ENCODE data around the gene RUFY4.

Gene RUFY4, protein sequence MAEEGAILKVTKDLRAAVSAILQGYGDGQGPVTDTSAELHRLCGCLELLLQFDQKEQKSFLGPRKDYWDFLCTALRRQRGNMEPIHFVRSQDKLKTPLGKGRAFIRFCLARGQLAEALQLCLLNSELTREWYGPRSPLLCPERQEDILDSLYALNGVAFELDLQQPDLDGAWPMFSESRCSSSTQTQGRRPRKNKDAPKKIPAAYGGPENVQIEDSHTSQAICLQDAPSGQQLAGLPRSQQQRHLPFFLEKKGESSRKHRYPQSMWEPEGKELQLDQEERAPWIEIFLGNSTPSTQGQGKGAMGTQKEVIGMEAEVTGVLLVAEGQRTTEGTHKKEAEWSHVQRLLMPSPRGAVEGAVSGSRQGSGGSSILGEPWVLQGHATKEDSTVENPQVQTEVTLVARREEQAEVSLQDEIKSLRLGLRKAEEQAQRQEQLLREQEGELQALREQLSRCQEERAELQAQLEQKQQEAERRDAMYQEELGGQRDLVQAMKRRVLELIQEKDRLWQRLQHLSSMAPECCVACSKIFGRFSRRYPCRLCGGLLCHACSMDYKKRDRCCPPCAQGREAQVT

DNA sequence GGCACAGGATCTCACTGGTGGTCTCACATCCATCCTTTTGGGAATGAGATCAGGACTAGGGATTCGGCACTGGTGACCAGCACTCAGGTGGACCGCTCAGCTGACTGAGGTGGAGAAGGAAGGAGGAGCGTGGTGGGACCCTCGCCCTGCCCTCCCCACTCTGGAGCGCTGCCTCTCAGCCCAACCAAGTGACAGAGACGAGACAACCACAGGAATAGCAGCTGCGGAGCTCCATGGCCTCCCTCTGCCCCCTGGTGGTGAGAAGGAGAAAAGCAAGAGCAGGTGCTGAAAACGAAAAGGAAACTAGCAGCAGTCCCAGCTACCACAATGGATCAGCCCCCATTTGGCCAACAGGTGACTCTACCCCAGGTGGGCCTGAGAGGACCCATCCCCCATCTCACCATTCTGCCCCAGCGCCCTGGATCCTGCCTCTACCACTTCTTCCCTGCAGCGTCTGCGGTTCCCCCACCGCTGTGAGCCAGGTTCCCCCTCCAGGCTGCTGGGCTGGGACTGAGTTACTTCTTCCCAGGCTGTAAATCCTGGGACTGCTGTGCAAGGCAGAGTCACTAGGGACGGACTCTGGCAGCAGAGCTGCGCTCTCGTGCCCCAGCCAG is at the start of gene RUFY4:
RUFY4 (plus strand) TSS at position 533 of the 614 bp plus-strand sequence. CDS start 1,353 bp downstream, outside the sequence.
- peak; percentile 35 for DNase-seq

DNA sequence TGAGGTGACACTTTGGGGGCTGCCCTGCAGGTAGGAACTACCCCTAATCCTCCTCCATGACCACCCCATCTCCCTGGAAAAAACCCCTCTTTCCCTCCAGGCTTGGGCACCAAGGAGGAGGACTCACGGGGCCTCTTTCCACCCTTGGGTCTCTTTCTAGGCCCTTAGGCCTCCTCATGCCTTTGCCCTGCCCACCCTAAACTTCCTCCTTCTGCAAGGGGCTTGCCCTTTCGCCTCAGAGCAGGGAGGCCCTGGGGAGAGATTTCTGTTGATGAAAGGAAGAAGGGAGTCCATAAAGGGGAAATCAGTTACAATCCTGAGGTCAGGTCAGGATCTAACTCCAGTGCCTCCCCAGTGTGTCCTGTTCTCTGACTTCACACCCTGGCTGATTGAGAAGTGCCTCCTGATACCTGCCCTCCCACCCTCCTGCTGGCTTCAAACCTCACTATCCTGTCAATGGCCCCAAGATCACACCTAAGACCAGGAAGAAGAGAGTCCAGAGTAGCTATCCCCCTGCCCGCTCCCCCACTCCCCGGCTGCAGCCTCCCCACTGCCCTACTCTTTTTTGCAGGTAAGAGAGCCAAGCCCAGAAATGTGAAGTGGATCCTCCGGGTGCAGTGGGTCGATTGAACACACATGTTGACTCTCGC is 49.5 kb upstream of the RUFY4 start:
- no peak for DNase-seq

DNA sequence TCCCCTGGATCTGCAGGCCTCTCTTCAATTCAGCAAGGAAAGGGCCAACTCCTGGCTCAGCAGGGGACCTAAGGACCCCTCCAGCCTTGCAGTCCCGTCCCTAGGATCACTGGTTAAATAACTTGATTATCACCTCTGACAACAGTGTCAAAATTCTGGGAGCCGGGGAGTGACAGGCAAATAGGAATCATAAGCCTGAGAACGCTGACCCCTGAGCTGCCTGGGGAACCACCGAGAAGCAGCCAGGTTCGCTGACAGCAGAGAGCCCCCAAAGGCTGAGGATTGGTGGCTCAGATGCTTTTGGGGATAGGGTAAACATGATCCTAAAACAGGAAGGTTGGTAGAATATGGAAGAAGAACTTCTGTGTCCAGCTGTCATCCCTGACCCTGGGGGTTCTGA is 48.8 kb upstream of the RUFY4 start:
- no peak for DNase-seq

DNA sequence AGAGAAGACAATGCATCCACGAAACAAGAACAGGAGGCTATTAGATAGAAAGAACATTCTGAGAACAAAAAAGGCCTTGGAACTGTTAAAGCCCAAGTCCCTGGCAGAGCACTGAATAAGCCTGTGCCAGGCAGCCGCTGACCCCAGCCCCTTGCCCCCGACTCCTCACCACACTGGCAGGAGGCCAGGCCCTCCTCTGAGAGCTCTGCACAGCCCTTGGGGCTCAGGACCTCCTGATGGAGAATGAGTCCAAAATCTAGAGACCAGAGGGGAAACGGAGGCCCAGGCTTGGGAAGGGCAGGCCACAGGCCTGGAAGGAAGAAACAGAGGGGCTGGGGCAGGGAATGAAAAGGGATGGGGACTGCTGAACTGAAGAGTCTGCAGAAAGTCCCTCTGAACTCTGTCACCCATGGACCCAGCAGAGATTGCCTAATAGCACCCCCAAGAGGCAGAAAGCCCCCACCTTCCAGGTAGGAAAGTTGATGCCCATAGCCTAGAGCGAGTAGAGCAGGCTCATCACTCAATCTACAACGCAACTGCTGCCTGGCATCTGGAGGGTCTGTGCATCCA is 48.0 kb upstream of the RUFY4 start:
- DNase-seq: no peak

DNA sequence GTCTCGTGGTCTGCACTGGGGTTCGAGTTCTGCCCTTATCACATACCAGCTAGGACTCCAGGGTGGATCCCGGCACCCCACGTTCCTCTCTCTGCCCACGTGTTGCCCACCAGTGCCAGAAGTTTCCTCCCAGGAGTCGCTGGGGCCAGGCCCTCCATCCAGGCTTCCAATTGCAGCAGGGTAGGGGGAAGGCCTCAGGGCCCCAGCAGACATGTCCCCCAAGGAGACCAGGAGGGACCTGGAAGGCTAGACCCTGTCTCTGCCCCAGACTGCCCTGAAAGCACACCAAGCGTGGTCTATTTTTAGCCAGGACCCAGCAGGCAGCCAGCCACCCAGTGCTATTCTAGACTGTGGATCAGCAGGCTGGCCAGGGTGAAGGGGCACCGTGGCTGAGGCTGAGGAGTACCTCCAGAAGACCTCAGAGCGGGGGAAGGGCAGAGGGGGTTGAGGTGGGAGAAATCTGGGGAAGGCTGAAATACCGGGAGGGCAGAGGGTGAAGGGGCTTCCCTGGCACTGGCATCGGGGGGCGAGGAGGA is 47.4 kb upstream of the RUFY4 start:
- DNase-seq: no peak

DNA sequence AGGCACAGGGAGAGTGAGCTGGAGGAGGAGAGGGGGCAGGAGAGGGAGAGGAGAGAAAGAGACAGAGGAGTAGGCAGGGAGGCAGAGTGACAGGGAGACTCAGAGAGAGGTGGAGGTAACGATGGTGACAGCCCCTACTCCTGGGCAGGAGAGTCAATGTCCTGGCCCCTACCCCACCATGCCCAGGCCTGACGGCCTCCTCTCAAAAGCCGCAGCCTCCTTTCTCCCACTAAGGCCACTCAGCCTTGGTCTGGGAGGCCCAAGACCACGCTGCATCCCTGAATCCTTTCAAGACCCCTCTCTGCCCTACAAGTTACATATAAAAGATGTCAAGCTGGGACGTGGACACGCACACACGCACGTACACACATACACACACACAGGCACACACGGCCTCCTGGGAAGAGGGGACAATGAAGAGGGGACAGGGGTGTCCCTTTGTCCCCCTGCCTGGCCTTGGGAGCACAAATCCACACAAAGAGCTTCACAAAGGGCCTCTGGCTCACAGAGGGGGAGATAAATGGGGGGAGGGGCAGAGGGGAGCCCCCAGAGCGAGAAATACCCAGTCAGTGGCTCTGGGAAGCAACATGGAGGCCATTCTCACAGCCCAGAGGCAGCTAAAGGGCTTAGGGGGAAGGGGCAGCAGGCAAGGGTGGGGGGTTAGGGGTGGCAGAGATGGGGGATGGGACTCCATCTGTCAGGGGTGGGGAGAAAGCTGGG is 46.8 kb upstream of the RUFY4 start:
- no peak for DNase-seq

DNA sequence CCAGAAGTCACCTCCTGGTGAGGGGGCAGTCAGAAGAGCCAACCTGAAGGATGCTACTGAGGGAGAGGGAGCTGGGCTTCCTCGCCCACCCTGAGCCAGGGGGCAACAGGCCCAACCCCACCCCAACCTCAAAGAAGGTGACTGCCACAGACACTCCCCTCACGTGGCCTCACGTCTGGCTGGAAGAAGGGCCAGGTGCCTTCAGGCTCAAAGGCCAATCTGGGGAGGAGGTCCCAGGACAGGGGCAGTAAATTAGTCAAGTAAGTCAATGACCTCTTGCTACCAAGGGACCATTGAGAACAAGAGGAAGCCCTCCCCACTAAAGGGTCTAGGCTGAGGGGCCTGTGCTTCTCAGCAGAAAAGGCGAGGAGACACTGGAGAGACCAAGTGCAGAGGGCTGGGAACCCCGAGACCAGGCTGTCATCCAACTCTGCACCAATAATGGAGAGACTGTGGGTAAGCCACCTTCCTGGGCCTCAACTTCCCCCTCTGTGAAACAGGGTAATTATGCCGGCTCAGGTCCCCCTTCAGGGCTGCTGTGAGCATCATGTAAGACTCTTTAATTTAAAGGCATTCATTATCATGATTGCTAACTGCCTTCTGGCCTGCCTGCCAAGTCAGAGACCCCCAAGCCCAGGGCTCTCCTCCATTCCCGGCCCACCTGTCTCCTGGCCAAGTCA is 46.1 kb upstream of the RUFY4 start:
- DNase-seq: no peak

DNA sequence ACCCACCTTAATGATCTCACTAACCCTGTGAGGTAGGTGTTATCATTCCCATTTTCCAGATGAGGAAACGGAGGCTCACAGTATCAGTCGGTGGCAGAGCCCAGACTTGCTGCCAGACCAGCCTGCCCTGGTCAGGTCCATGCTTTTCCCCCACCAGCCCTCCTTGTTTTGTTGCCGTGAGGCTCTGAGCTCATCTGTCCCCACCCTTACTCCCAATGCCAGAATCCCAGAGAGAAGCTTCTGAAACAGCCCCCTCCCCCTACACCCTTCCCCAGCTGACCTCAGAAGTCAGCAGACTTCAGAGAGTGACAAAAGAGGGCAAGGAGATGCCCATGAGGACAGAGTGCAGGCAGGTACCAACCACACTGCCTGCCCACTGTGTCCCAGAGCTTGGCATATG is 45.4 kb upstream of the RUFY4 start:
- no peak for DNase-seq

DNA sequence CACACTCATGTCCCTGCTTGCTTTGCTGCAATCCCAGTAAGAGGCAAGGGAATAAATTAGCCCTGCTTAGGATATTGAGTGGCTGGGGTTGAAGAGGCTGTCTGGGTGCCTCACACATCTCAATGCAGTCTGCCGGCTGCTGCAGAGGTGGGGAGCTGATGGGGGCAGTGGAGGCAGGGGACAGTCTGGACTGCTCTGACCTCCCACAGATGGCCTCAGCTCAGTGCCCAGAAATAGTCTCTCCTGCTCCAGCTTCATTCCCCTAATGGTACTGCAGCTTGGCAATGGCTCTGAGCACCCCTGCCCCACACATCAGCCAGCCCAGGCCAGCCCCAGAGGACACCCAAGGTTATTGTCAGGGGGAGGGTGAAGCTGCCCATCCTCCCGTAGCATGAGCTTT is 44.7 kb upstream of the RUFY4 start:
- DNase-seq: no peak

DNA sequence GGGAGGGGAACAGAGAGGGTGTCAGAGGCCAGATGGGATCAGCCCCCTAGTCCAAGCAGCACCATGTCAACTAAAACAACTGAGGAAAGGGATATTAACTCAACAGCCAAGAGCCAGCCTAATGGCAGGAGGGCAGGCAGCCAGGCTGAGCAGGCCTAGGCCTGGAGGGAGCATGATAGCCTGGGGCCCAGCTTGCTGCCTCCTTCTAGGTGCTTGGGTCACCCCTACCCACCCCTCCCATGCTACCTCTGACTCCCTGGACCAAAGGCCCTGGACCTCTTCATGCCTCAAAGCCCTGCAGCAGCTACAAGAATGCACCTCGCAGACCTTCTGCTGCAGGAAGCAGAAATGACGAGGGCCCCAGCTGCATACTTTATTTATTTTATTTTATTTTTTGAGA is 44.2 kb upstream of the RUFY4 start:
- DNase-seq: no peak

DNA sequence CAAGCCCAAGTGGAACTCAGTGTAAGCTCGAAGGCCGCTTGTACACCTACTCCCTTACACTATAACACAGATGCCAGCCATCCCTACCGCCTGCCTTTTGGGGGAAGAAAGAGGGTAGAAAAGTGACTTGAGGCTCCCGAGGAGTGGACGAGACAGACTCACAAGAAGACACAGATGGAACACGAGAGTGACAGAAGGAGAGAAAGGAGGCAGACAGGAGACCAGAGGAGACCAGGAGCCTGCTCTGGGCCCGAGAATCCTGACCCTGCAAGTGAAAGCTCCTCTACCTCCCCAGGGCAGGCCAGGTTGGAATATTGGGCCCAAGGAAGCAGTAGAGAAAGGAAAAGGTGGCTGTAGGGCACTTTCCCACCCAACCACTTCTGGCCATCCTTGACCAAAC is 42.8 kb upstream of the RUFY4 start:
- DNase-seq: no peak

DNA sequence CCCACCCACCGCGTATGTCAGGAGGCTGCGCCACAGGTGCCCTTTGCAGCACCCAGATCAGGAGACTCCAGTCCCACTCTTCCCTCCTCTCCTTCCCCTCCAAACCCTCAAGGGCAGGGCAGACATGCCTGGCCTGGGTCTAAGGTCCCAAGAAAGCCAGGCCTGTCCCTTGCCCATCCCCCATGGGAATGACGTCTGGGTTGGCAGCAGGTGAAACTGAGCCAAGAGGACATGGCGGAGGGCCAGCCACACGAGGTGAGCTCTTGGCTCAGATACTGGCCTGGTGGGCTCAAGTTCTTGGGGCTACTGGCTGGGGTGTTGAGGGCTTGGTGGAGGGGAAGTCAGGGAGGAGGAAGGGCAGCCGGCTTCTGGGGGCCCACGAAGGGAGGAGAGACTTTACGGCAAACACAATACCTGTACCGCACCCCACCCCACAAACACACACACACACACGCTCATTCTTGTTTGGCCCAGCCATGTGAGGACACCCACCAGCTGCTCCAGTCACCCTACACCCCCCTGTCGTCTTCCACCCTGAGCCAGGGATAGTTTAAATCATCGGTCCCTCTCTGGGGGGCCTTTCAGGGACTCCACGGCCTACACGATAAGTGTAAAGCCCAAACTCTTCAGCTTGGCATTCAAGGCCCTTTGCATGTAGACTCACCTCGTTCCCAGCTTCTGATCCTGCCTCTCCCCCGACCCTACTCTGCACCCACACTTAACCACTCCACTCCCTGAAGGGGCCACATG is 42.2 kb upstream of the RUFY4 start:
- no peak for DNase-seq

DNA sequence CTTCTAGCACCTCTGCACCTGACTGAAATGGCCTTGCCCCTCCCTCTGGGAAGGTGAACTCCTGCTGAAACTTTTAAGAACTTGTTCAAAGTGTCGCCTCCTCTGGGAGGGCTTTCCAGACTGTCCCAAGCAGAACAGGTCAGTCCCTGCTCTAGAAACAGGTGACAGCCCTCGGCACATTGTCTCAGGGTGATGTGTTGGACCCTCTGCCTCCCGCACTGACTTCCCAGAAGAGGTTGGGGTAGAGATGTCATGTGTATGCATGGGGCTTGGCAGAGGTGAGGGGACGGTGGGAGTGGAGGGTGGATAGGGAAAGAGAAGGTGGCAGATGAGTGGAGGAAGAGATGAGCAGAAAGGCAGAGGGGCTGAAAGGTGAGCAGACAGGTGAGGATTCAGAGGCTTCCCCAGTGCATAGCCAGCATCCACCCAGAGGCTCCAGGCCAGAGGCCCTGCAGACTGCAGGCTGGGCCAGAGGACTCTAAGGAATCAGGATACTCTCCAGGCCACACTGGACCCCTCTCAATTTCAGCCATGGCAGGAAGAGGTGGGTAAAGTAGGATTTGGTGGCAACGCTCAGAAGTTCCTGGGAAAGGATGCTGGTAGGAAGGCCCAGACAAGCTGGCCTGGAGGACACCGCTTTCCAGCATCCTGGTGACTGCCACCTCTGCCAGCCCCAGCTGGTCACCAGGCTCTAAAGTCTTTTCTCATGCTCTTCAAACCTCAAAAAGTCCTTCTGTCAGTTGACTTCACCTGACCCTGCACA is 41.4 kb upstream of the RUFY4 start:
- DNase-seq: no peak

DNA sequence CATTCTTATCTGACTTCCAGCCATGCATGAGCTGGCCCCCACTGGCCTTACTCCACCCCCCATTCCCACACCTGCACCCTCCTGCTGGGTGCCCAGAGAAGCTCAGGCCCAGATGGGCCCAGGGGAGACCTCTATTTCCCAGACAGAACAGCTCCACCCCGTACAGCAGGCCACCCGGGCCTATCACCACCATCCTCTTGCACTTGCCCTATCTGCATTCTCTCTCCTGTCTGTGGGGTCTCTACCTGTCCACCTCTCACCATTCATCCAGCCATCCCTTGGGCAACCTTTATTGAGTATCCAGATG is 40.9 kb upstream of the RUFY4 start:
- no peak for DNase-seq

DNA sequence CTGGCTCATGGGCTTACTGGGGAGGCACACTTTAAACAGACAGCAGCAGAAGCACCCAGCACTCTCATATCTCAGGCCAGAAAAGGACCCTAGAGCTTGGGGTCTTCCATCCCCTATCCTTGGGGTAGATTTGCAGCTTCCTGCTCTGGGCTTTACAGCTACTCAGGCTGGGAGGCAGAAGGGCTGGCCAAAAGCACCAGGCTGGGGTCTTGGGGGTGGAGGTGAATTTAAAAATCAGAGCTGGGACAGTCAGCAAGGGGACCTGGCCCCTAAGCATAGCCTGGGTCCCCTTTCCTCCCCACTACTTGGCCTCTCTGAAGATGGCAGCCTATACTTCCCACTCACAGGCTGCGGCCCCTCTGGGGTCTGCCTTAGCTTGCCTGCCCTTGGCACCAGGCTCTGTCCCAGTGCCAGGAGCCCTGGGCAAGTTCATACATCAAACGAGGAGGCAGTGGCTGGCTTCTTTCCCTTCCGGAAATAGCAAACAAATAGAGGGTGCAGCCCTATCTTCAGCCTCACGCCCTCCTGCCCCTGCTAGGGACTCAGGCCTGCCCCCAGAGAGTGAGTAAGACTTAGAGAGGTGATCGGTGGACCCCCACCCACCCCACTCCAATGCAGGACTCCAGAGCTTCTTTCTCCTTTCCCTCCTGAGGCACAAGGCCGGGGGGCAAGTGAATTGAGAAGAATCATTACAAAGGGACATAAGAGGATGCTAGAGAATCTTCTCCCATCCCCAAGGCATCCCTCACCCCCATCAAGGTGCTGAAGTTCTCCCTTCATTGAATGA is 40.3 kb upstream of the RUFY4 start:
- no peak for DNase-seq

DNA sequence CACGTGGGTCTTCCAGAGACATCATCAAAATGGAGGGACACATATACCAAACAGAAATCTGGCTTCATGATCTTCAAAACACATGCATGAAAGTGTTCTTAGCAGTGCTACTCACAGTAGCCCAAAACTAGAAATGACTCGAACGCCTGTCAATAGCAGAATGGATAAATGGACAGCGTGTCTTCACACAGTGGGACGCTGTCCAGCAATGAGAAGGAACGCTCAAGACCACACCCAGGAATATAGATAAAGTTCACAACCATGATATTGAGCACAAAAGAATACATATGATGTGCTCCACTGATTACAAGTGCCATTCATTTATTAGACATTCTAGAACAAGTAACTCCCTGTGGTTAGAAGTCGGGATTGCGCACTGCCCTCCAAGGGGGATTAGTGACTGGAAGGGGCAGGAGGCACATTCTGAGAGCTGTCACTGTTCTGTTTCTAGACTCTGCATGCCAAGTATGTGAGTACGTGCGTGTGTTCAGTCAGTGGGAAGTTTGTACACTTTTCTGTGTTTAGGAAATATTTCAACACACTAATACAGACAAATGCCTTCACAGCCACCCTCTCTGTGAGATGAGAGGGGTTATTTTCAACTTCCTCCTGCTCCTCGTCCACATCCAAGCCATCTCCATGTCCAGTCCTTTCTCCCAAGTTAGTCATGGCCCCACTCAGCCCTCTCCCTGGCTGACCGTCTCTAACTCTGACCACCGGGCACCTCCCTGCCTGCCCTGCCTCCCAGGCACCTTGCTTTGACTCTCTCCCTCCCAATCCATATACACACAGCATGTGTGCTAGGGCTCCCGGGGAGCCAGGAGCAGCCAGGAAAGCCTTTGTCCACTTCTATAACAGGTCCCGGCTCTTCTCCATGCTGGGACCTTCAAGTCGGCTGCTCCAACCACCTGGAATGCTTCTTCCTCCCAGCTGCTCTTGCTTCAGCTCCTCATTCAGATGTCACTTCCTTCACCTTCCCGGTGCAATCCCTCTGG is 39.4 kb upstream of the RUFY4 start:
- no peak for DNase-seq

DNA sequence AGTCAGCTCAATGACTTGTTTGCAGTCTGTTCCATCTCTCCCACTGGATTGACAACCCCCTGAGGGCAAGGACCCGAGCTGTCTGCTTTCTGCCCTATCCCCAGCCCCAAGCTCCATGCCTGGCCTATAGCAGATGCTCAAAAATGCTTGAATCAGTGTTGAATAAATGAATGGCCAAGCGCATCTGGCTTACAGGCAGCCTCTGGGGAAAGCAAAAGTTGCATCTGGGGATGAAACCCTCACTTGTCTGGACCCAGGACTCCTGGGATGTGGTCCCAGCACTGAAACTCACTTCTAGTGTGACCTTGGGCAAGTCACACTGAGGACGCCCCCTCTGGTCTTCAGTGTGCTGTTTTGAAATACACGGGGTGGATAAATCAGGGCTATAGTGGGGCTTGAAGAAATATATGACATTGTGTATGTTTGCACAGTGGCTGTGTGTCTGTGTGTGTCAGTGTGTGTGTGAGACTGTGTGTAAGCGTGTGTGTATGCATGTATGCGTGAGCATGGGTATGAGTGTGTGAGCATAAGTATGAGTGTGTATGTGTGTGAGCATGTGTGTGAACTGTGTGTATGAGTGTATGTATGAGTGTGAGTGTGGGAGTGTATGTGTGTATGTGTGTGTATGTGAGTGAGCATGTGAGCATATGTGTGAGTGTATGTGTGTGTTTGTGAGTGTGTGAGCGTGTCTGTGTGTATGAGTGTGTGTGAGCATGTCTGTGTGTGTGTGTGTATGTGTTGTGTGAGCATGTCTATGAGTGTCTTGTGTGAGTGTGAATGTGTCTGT is 38.5 kb upstream of the RUFY4 start:
- DNase-seq: no peak

DNA sequence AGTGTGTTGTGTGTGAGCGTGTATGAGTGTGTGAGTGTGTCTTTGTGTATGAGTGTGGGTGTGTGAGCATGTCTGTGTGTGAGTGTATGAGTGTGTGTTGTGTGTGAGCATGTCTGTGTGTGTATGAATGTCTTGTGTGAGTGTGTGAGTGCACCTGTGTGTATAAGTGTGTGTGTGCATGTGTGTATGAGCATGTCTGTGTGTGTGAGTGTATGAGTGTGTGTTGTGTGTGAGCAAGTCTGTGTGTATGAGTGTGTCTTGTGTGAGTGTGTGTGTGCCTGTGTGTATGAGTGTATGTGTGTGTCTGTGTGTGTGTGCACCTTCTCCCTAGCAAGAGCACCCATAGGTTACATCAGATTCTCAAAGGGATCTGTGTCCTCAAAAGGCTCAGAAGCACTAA is 37.8 kb upstream of the RUFY4 start:
- DNase-seq: no peak

Measured in NCI-H1417 treated with DMSO at 0.1 percent for 48 hours (cell line).